WERI-Rb-1 (cell line): Measurements from ENCODE around the gene IMMT.

Experiments used
- DNase-seq: peaks from one replicate; pipeline ENCODE4 v3.0.0-alpha.2; 2020
- H3K27ac ChIP-seq: fragments of 250-450 bp; sonication (Bioruptor Pico); 2 replicates; pipeline ENCODE4 v1.5.1; 2020; ENCODE audit warnings: mild to moderate bottlenecking, moderate library complexity
- H3K27me3 ChIP-seq: fragments of 250-450 bp; sonication (Bioruptor Pico); 2 replicates; pipeline ENCODE4 v1.5.1; 2021; ENCODE audit warnings: mild to moderate bottlenecking, low read depth, moderate library complexity; ENCODE audit not compliant: insufficient read depth, severe bottlenecking
- H3K36me3 ChIP-seq: fragments of 250-450 bp; sonication (Bioruptor Pico); 2 replicates; pipeline ENCODE4 v1.5.1; 2020; ENCODE audit warnings: mild to moderate bottlenecking, moderate library complexity
- H3K4me3 ChIP-seq: 2 replicates; pipeline ENCODE4 v1.5.1; 2011; ENCODE audit warnings: low read depth, mild to moderate bottlenecking, control low read depth, low read length
- H3K9me3 ChIP-seq: fragments of 250-450 bp; sonication (Bioruptor Pico); 2 replicates; pipeline ENCODE4 v1.5.1; 2021; ENCODE audit warnings: mild to moderate bottlenecking, moderate library complexity; ENCODE audit not compliant: severe bottlenecking
- TF ChIP-seq, protein P1 (sequence below): IDR thresholded peaks from 2 replicates; pipeline ENCODE4 v1.5.1; 2011; ENCODE audit warnings: low read depth, mild to moderate bottlenecking, control low read depth, inconsistent platforms, low read length

Gene IMMT

GRCh38 chr2:86218124-86218523 is 22.9 kb upstream of the IMMT start:
- Histone ChIP-seq H3K4me3 (no peak overlapping the region), H3K9me3 (no peaks in the 10 kb centered on the region), H3K36me3 (no peaks in the 10 kb centered on the region), H3K27me3 (no peaks in the 10 kb centered on the region), H3K27ac (no peak overlapping the region)
- TF ChIP-seq, protein P1, sequence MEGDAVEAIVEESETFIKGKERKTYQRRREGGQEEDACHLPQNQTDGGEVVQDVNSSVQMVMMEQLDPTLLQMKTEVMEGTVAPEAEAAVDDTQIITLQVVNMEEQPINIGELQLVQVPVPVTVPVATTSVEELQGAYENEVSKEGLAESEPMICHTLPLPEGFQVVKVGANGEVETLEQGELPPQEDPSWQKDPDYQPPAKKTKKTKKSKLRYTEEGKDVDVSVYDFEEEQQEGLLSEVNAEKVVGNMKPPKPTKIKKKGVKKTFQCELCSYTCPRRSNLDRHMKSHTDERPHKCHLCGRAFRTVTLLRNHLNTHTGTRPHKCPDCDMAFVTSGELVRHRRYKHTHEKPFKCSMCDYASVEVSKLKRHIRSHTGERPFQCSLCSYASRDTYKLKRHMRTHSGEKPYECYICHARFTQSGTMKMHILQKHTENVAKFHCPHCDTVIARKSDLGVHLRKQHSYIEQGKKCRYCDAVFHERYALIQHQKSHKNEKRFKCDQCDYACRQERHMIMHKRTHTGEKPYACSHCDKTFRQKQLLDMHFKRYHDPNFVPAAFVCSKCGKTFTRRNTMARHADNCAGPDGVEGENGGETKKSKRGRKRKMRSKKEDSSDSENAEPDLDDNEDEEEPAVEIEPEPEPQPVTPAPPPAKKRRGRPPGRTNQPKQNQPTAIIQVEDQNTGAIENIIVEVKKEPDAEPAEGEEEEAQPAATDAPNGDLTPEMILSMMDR = no peak
- no peak for DNase-seq

DNA sequence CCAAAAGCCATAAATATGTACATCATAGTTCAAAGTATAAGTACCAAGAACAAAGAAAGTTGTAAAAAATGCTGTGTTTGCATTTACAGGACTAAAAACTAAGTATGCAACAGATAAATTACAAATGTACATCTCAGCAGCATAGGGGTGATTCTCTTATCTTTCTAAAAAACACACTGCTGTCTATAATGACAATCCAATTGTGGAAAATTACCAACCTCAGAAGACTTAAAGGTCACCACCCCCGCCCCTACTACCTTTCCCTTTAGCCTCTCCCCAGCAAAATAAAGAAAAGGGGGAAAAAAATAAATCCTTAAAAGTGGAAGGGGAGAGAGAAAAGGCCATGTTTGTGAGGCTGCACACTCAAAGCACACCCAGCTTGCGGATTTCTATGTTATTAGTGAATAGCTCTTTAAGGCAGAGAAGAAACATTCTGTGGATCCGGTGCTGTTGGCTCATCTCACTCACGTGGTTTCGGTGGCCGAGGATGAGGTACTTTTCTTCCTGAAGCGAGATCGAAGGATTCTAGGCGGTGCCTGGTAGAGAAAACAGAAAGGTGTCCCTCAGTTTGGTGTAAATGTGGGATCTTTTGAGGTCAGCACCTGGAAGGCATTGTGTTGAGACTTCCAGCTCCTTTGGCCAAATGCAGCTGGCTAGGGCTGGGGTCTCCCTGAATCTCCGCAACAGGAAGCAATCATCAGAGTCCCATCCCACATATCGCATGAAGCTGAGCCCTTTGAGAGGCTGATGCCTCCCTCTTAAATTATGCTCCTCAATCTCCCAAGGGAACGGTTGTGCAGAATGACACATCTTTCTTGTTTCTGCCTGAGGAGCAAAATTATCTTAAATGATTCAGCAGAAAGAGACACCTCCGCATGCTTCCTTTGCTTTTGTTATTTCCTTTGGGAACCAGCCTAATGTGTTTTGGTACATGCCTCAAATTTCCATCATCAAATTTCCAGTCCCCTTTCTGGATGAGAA is 21.6 kb upstream of the IMMT start:
- Histone ChIP-seq H3K36me3 (peaks cover 6% of the 10 kb centered on the region), H3K4me3 (no peak overlapping the region), H3K27ac (no peak overlapping the region), H3K9me3 (no peaks in the 10 kb centered on the region), H3K27me3 (no peaks in the 10 kb centered on the region)
- no peak for DNase-seq
- TF ChIP-seq, protein P1 = no peak

- Histone ChIP-seq H3K36me3 (peaks cover 9% of the 10 kb centered on the region), H3K27ac (no peak overlapping the region), H3K27me3 (no peaks in the 10 kb centered on the region), H3K4me3 (no peak overlapping the region), H3K9me3 (no peaks in the 10 kb centered on the region)
- TF ChIP-seq, protein P1 = no peak
- DNase-seq = no peak
These were observed 19.2 kb upstream of the IMMT start for GRCh38 chr2:86214503-86214832.

DNA sequence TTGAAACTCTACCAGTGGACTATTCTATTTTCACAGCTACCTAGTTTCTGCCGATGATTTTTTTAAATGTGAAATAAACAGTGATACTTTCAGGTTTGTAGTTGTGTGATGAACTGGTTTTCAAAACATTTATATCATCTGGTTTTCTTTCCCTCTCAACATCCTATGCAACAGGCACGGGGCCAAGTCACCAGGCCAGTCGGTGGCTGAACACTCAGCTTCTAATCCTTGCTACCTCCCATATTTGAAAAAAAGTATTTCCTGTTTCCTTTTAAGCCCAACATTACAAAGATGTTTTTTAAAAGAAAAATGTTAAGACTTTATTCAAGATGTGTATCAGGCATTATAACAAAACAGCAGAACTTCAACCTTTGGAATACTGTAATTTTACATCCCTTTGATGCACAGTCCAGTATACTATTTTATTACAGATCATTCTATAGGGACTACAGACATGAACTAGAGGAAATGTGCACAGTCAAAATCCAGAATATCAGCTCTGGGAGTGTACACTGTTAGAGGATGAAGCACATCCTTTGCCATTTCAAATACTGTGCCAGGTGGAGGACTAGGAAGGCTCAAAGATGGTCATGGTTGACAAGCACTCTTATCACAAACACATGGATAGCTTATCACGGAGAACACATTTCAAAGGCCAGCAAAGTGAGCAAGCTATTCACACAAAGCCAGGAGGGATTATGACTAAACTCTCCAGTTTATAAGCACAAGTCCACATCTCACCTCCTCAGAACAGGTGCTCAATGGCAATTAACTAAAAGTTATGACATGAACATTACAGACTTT is 18.6 kb upstream of the IMMT start:
- H3K4me3 ChIP-seq = no peak overlapping the region
- no peak for DNase-seq
- no peak overlapping the region for H3K27ac ChIP-seq
- H3K36me3 ChIP-seq = peaks cover 9% of the 10 kb centered on the region
- no peaks in the 10 kb centered on the region for H3K27me3 ChIP-seq
- H3K9me3 ChIP-seq = no peaks in the 10 kb centered on the region
- TF ChIP-seq, protein P1 = no peak

DNA sequence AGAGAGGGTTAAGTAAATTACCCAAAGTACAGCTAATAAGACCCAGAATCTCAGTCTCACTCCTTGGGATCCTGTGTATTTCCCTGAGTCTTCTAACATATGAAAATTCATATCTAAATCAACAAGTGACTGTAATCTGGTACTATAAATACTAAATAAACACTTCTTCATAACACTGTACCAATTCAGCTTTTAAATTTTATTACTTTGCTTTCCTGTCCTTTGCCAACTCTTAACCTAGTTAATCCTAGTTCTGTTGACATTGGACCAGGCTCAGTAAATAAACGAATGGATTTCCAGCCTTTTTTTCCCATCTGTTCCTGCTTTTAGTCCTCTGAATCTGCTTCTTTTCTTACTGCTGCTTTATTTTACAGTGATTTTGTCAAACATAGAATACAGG is 17.8 kb upstream of the IMMT start:
- Histone ChIP-seq H3K27me3 (no peaks in the 10 kb centered on the region), H3K4me3 (no peak overlapping the region), H3K27ac (no peak overlapping the region), H3K9me3 (no peaks in the 10 kb centered on the region), H3K36me3 (peaks cover 9% of the 10 kb centered on the region)
- no peak for DNase-seq
- TF ChIP-seq, protein P1 = no peak
